AG20443 (cell line): ENCODE measurements around the gene CMYA5.
"Not testable (repeated sequence)": the region's sequence is repeated elsewhere in the genome, so short reads cannot be mapped to it uniquely, and the experiment has no call there.

Source experiments
- DNase-seq: peaks from one replicate; pipeline ENCODE4 v3.0.0; 2012; ENCODE audit warnings: low spot score, mixed read lengths

Gene CMYA5

DNA sequence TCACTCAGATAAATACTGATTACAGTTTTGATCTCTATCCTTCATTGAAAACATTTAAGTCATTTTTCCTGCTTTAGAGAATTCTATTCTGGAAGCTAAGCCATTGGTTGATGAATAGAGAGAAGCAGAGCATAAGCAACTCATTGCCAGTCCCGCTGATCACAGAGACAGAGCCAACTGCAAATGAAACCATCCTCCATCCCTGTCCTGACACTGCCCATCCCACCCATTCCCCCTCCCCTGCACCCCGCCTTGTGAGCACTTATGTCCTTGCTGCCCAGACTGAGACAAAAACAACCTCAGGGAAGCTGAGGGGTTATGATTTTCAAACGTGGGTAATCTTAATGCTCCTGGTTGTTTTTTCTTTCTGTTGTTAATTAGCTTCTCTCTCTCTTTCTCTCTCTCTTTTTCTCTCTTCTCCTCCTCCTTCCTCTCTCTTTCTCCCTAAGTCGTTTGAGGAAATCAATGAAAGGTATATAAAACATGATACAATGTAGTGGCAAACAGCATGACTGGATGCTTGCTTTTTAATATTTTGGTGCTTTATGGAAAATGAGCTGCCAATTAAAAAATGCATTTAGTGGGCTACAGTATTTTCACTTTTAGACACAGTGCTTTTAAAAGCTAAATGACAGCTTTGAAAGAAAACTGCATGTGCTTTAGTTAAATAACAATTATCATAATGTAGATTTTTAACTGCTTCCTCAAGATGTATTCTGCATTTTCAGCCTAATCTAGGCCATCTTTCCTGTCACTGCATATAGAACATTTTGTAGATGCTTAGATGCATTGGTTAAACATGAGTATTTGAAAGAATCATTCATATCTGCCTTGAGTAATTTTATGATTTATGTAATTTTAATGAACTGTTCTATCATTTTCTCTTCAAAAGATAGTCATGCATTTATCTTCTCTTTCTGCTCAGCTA is 57.3 kb downstream of the CMYA5 start:
- no peak for DNase-seq

DNA sequence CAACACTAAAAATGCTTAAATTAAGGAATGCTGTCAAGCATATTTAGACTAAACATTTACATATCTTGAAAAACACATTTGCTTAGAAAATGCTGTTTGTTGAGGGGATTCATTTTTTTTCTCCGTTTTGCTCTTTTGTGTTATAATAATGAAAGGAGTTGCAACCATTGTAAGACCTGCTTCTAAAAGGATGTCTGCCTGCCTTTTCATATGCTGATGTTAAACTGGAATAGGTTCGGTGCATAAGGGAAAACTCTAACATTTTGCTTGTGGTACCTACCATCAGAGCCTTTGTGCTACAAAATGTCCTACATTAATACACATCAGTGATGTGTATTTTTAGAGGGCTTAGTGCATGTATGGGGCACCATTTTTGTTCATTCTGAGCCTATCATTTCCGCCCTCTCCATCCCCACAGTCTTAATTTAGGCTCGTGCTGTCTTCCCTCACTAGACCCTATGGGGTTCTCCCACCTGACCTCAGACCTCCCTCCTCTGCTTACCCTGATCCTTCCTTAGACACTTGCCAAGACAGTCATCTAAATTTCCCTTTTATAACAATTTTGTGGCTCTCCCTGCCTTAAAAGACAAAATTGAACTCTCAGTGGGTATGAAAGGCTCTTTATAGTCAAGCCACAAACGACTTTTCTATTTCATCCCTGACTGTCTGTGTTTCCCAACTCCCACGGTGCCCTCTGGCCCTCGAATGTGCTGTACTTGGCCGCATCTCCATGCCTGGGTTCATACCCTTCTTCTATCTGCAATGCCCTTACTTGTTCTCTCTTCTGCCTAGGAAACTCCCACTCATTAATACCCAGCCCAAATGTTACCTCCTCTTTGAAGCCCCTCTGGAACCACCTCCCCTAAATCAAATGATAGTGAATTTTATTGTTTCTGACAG is 61.2 kb downstream of the CMYA5 start:
- no peak for DNase-seq

DNA sequence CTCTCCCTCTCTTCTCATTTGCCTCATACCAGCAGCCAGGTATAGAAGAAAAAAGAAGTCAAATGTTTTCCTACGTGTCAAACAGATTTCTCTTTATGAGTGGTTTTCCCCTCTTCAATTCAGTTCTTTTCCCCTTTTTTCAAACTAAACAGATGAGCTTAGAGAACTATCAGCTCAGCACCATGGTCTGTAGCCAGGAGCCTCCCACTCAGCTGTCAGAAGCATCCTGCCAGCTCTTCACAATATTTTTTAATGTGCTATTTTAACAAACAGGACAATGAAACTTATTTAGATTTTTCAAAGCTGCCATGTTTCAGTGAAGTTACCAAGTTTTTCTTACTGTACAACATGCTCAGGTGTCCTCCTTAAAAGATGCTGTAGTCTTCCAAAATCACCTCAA is 63.5 kb downstream of the CMYA5 start:
- no peak for DNase-seq

DNA sequence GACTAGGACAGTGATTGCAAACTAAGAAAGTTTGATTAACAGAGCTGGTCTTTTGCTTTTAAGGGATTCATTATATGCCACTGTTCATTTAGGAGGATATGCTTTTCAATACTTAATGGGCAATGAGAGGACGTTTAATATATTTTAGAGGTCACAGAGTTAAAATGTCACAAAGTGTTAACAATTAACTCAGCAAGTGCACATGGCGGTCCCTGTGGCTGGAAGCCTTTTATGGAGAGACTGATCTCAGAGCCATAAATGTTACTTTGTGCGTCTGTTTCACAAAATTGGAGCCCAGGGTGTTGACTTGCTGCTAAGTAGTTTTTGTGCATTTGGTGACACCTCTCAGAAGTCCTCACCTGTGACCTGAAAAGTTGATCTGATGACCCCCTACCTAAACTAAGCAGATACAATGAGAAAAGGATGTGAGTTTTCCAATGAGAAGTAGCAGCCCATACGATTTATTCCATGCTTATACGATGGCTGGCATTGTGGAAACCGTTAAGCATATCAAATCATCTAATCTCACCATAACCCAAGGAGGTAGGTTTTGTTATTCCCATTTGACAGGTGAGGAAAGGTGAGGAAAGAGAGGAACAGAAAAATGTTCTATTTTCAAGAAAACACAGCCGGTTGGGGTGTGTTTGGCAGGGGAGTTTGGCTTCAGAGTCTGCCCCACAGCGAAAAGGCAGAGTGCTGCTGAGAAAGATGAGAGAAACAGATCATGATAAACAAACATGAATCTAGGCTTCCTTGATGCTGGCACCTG is 64.4 kb downstream of the CMYA5 start:
- no peak for DNase-seq

DNA sequence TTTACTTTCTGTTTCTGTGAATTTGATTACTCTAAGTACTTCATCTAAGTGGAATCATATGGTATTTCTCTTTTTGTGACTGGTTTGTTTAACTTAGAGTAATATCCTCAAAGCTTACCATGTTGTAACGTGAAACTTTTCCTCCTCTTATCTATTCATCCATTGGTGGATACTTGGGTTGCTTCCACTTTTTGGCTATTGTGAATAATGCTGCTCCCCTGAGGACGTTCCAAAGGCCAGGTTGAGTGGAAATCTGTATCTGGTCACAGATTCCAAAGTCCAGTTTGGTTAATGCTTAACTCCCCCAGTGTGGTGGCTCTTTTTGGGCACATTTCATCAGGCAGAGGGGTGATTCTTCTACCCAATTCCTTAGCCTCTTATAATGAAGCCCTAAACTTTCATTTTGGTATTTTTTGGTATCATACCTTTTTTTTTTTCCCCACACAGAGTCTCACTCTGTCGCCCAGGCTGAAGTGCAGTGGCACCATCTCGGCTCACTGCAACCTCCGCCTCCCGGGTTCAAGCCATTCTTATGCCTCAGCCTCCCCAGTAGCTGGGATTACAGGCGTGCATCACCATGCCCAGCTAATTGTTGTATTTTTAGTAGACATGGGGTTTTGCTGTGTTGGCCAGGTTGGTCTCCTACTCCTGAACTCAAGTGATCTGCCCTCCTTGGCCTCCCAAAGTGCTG is 65.4 kb downstream of the CMYA5 start:
- DNase-seq, result no peak

DNA sequence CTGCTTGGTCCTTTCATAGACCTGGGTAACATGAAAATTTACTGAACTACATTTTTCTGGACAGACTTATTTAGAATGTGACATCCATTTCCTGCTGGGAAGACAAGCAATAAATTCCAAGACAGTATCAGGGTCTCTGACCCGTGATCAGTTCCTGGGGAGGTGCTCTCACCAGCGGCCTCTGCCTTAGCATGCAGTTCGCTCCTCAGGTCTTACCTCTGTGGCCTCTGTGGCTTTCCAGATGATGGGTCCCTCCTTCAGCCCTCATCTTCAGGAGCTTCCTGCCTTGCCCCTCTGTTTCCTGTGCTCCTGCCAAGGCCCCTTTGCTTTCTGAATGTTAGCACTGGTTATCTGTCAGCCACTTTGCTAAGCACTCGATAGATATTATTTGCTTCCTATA is 66.4 kb downstream of the CMYA5 start:
- DNase-seq, result no peak

DNA sequence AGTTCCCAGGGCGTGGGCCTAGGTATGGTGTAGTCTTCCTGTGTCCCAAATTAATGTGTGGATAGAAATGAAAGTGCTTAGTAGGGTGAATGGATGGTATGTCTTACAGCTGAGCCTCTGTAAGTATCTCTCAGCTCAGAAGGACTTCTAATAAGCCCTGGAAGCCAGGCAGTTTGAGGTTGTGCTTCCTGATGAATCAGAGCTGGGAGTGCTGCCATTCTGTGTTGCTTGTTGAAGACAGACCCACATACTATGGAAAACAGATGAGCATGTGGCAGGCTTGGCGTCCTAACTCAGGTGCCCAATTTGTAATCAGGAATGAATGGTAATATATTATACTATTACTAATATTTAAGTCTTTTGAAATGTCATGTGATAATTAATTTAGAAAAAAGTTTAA is 69.8 kb downstream of the CMYA5 start:
- peak; percentile 85 for DNase-seq

DNA sequence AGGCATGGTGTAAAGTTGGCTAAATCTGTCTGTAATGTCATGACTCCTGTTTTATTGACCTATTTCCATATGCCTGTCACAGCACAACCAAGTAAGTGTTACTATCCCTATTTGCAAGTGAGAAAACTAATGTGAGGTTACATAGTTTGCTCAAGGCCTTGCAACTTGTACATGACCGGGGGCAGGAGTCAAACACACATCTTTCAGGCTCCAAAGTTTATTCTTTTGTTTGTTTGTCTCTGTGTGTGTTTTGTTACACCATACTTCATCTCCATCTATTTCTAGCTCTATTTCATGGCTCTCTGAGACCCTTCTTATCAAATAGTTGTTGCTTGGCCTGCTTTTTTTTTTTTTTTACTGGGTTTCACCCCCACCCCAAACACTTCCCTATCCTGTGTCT is 70.2 kb downstream of the CMYA5 start:
- DNase-seq, result no peak

DNA sequence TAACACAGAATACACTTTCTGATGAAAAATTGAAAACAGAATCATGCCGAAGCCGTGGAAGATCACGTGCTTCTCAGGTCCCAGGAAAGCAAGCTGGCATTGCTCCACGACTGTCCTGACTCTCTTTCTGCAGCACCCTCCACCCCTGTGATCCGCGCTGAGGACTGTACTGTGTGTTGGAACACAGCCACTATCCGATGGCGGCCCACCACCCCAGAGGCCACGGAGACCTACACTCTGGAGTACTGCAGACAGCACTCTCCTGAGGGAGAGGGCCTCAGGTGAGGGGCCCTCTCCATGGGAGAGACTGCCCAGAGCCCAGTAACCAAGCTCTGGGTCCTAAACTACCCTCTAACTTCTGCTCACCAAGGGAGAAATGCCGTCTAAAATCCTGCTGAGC is 73.3 kb downstream of the CMYA5 start:
- no peak for DNase-seq

DNA sequence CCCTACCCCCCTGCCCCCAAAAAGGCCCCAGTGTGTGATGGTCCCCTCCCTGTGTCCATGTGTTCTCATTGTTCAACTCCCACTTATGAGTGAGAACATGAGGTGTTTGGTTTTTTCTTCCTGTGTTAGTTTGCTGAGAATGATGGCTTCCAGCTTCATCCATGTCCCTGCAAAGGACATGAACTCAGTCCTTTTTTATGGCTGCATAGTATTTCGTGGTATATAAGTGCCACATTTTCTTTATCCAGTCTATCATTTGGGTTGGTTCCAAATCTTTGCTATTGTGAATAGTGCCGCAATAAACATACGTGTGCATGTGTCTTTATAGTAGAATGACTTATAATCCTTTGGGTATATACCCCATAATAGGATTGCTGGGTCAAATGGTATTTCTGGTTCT is 74.5 kb downstream of the CMYA5 start:
- not testable (repeated sequence) for DNase-seq

DNA sequence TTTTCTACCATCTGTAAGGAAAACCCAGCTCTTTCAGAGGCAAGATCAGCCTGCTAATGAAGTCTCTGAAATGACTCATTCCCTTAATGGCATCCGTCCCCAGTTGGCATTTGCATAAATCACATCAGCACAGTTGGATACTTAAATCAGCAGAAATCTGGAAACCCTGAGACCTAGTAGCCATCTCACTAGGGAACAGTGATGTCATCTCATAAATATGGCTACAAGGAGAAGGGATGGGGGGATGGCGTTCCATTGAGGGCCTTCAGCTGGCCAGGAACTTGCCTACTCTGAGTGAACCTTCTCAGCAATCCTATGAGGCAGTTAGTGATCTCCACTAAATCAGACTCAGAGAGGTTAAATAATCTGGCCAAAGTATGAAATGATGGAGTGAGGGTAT is 81.8 kb downstream of the CMYA5 start:
- DNase-seq, result peak; percentile 88

DNA sequence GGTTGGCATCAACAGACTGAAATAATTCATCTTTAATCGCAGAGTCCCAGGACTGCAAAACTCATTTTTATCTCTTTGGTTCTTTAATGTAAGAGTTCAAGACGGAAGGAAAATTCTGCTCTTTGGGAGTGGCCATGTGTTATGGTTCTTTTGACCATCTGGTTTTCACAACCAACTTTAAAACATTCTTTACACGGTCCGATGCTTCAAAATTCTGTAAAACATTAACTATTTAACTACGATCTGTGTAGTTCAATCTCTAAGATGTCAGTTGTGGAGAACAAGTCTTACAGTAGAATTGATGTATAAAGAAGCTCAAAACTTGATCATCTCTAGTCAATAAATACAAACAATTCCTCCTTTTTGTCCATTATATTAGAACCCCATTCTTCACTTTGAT is 83.0 kb downstream of the CMYA5 start:
- no peak for DNase-seq

DNA sequence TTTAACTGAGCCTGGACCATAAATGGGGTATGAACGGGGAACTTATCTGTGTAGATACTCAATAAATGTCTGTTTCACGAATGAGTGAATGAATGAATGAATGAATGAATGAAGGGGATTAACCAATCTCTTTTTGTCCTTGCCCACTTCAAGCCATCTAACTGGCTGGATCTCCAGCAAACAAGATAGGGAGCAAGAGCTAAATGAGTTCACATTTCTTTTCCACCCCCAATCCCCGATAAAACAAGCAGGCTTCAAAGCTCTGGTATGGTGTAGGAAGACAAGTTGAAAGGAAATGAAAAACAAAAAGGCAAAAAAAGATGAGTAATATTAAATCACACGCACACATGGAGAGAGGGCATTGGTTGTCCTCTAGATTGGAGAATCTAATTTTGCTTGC is 84.0 kb downstream of the CMYA5 start:
- no peak for DNase-seq

DNA sequence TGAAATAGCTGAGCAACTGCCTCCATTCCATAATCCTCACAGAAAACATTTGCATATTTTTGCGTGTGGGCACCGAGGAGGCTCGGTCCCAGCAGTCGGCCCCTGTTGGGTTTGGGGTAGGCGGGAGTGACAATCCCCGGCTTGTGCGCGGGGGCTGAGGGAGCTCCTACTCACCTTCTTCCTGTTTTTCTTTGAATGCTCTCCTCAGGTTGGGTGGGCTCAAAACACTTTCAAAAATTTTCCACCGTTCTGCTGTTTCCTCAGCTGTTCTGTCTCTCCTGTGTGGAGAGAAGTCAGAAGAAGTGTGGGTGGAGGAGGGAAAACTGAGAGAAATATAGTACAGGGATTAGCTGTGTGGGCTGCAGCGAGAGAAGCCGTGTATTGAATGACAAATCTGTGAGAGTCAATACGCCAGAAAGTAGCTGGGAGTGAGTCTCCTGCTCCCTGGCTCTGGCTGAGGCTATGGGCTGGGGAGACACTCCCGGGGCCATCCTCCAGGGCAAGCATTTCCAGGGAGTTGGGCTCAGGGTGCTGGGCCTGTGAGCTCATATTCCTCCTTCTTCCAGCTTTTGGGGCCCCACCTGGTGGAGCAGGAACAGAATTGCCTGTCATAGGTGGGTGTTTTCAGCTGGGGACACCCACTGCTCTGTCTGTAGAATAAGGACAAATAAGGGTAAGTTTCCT is 84.7 kb downstream of the CMYA5 start:
- no peak for DNase-seq

DNA sequence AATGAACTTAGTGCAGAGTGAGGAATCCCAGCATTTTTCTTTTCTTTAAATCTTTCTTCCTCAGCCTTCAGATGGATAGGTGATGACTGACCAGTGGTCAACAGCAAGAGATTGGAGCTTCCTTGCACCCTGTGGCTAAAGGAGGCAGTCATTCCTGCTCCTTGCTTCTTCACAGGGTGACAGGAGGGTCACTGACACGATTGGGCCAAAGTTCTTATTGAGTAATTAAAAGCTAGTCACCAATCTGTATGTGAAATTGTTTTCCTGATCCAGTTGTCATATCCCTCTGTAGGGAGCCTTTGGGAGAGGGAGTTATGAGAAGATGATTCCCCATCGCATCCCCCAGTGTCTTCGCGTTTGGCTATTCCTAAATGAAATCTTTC is 85.2 kb downstream of the CMYA5 start:
- no peak for DNase-seq

DNA sequence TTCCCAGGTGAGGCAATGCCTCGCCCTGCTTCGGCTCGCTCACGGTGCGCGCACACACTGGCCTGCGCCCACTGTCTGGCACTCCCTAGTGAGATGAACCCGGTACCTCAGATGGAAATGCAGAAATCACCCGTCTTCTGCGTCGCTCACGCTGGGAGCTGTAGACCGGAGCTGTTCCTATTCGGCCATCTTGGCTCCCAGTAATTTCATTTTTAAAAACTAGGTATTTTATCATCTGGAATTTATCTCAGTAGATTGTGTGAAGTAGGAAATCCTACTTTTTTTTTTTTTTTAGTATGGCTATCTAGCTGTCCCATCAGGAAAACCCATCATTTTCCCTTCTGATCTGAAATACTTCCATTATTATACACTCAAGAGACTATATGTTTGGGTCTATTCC is 95.1 kb downstream of the CMYA5 start:
- DNase-seq, result not testable (repeated sequence)

DNA sequence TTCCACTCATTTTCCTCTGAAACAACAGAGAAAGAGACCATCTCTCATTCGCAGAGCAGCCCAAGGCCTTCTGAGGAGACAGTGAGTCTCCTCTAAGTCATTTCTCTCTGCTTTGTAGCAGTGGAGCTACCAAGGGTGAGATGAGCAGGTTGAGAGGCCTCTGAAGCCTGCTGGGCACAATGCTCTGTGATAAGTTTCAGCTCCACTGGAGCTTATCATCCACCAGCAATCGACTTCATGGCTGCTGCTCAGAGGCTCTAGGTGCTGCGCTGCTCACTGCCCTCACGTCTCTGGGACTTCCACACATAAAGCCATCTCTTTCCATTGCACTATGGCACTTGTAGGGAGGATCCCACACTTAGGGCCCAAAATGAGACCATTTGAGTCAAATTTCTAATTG is 96.3 kb downstream of the CMYA5 start:
- no peak for DNase-seq

DNA sequence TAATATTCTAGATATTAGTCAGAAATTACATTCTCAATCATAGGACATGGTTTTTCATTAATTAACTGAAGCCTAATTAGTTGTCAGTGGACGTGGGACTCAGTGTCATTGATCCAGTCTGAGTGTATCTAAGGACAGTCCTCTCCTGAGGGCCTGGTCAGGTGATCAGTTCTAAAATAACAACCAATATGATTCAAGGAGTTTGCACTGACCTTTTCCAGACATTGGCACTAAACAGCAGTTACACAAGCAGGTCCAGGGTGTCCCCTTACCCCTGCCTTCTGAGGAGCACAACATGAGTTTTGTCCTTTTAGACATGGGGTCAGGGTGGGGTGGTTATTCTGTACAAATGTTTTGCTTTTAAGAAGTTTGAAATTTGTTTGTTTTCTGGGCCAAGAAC is 97.8 kb downstream of the CMYA5 start:
- no peak for DNase-seq

DNA sequence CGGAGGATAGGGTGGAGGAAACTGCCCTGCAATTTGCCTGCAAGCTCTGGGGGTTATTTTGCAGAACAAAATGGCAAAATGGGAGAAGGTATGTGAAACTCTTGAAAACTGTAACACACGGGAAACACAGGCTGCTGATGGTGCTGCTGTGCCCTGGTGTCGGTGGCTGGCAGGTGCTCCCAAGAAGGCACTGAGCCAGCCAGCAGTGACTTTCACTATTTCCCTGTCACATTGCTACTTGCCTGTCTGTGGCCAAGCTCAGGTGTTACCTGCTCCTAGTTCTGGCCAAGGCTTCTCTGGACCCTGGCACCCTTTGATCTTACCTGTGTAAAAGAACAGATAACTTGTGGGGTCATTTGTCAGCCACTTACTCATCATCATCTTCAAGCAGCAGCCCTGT is 102.2 kb downstream of the CMYA5 start:
- DNase-seq, result no peak

DNA sequence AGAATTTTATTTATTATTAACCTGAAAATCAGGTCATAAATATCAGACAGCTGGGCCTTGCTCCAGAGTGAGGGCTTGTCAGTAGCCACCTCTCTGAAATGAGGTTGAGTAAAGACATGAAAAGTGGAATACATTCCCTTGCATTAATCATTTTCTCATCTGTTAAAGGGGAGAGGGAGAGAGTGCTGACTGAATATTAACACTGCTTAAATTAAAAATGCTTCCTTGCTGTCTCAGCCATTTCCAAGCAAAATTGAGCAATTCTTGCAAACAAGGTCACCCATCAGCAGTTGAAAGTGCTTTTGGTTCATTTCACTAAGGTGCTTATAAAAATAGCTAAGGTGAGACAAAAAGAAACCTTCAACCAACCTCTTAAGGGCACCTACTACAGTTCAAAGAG is 102.8 kb downstream of the CMYA5 start:
- no peak for DNase-seq

DNA sequence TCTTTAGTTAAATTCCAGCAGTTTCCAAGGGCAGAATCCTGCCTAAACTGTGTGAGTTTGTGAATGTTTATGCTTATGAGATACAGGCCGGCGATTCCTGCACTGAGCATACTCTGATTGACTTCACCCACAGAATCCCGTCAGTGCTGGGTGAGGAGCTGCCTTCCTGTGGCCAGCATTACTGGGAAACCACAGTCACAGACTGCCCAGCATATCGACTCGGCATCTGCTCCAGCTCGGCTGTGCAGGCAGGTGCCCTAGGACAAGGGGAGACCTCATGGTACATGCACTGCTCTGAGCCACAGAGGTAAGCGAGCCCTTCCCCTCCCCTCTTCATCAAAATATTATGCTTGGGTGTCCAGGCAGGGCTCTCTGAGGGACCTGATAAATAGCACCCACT is 103.7 kb downstream of the CMYA5 start:
- no peak for DNase-seq
